Measurements from ENCODE around the gene PHLDB2. TPM values are rescaled to one million over a fixed set of nuclear protein-coding genes. Genes with fewer than 3 reads are reported as not detected.

PHLDB2 gene
- total RNA-seq (2012; rRNA removed) (27.2 and 28.7 TPM in 2 replicates), polyA plus RNA-seq (2012; rRNA removed) (8.0 and 10.6 TPM in 2 replicates), Bru-seq, nascent RNA (percentile 85 among the genes with signal in this experiment), BruChase-seq, experiment 1, labeled RNA remaining after a 6-hour chase (percentile 60 among the genes with signal in this experiment), BruChase-seq, experiment 2, labeled RNA remaining after a 2-hour chase (percentile 70 among the genes with signal in this experiment)
- polyA plus RNA-seq (2012; cell fraction: cytosol; rRNA removed), result 2.4 and 2.9 TPM in 2 replicates
- polyA plus RNA-seq (2012; cell fraction: nucleus; rRNA removed; ENCODE audit: low replicate concordance), result 4.0 and 19.6 TPM in 2 replicates
- long read RNA-seq, full-length matches to known transcripts, result 4 of 27 reads
- long read RNA-seq, partial matches to known transcripts, result 14 of 27 reads
- long read RNA-seq, other reads (novel, unspliced or antisense), result 9 of 27 reads

- in situ Hi-C loops (cut with MboI; ENCODE audit: low sequenced_read_pairs), result loop anchor here (25.0 kb wide), 1 partner anchor 272 kb away; the partner anchor contains the start of gene ZBED2
Observed at GRCh38 chr3:111859061-111859973, at the start of gene PHLDB2. TSS of gene PHLDB2 (plus strand) at chr3:111859265. CDS start at chr3:111884078, 24,813 bp downstream.

More at GRCh38 chr3:111859061-111859973, at the start of gene PHLDB2:
- Histone ChIP-seq H3K14ac (replicated peaks; ENCODE audit: low read depth, low read length) (peak within 1 kb of the TSS; percentile 74), H4K20me1 (ENCODE audit: insufficient read depth, low read length) (no peaks in the 10 kb centered on the region), H3K23ac (ENCODE audit: low read depth, low read length) (peak within 1 kb of the TSS; percentile 95), H3K27me3 (ENCODE audit: control insufficient read depth, insufficient read depth, low read length) (no peaks in the 10 kb centered on the region), H2AK9ac (replicated peaks; ENCODE audit: low read depth, low read length, poor library complexity) (peak within 1 kb of the TSS; percentile 89), H2BK5ac (ENCODE audit: low read depth, low read length, poor library complexity, severe bottlenecking) (peak within 1 kb of the TSS; percentile 77), H3K9ac (ENCODE audit: low read depth, low read length) (peak within 1 kb of the TSS; percentile 83), H3K4me1 (ENCODE audit: control insufficient read depth, insufficient read depth, low read length) (no peaks in the 10 kb centered on the region), H2BK20ac (ENCODE audit: low read depth, low read length) (no peak within 1 kb of the TSS), H3K56ac (ENCODE audit: extremely low read depth, insufficient read depth, low read length) (peak within 1 kb of the TSS; percentile 86), H2BK15ac (ENCODE audit: low read depth, low read length) (peak within 1 kb of the TSS; percentile 59; the same call in 2 of the 3 replicates), H4K8ac (ENCODE audit: low read depth in 2 of 2, low read length in 2 of 2) (peak within 1 kb of the TSS; percentile 24 to 70), H3K27ac (ENCODE audit: insufficient read depth, low read length) (peak within 1 kb of the TSS; percentile 95), H3K79me1 (ENCODE audit: low read depth in 1 of 2, low read length in 2 of 2) (peaks cover 4 to 16% of the 10 kb centered on the region in 2 experiments; a peak in 3 of 4 replicates), H3K9me1 (ENCODE audit: insufficient read depth, low read length) (0 out of 2 replicates have a peak, but pooled peaks cover 4% of the 10 kb centered on the region), H2AFZ (replicated peaks; ENCODE audit: low read length, poor library complexity) (peak within 1 kb of the TSS; percentile 91), H3K9me3 (ENCODE audit: control insufficient read depth, insufficient read depth, low read length) (no peaks in the 10 kb centered on the region), H2BK120ac (ENCODE audit: low read depth, low read length) (peak within 1 kb of the TSS; percentile 94; the same call in 1 of the 2 replicates), H4K91ac (ENCODE audit: insufficient read depth, low read depth, low read length) (peak within 1 kb of the TSS; percentile 73), H2AK5ac (ENCODE audit: low read depth, low read length) (peak within 1 kb of the TSS; percentile 43; the same call in 1 of the 2 replicates), H3K4me2 (ENCODE audit: low read depth, low read length) (peak within 1 kb of the TSS; percentile 84), H3K36me3 (ENCODE audit: control insufficient read depth, insufficient read depth, low read length) (no peaks in the 10 kb centered on the region), H4K5ac (ENCODE audit: low read depth, low read length) (peak within 1 kb of the TSS; percentile 77; the same call in 1 of the 2 replicates), H3K18ac (ENCODE audit: low read depth, low read length) (peak within 1 kb of the TSS; percentile 92; the same call in 1 of the 2 replicates), H3K4me3 (ENCODE audit: insufficient read depth, low read depth, low read length) (peak within 1 kb of the TSS; percentile 77), H3K4ac (ENCODE audit: low read depth, low read length) (peak within 1 kb of the TSS; percentile 73)
- dilution Hi-C loops (cut with HindIII; ENCODE audit: low sequenced_read_pairs, unreplicated experiment), result no loop called here
- WGBS, 2 experiments (ENCODE audit: extremely low coverage in 2 of 2, insufficient read length in 1 of 2), result 2% methylated on average over 22 of the region's 78 CpGs; no CpG with 5 or more reads in 1 of the 2 experiments
- DNase-seq, result peak; percentile 67
- POLR2A ChIA-PET (ENCODE audit: unreplicated experiment), result interaction anchor here (0.7 kb wide), 1 partner anchor 378 kb away, joined by 4 read pairs; no protein-coding TSS in a partner anchor
- intact Hi-C loops (cut with micrococcal nuclease), result no loop called here
- CTCF ChIA-PET, result interaction anchor here (0.6 to 4.0 kb wide), 11 partner anchors 8 to 143 kb away, joined by 3 to 45 read pairs (median 5); no protein-coding TSS in a partner anchor
- TF ChIP-seq CEBPB (IDR thresholded peaks at IDR 0.05; ENCODE audit: low read depth, low read length) (peak; percentile 75), FOS (IDR thresholded peaks at IDR 0.05; ENCODE audit: low read depth, low read length) (no peak), CHD1 (IDR thresholded peaks at IDR 0.05; ENCODE audit: low read depth, low read length) (peak; percentile 80; the same call in 1 of the 2 replicates), MAZ (IDR thresholded peaks at IDR 0.05; ENCODE audit: borderline replicate concordance, low read depth, low read length) (peak; percentile 80; the same call in 1 of the 2 replicates), RCOR1 (IDR thresholded peaks at IDR 0.05; ENCODE audit: insufficient replicate concordance, low read length) (no peak), POLR2A (IDR thresholded peaks at IDR 0.05; ENCODE audit: low read depth, low read length) (peak; percentile 26; the same call in 1 of the 2 replicates), BHLHE40 (IDR thresholded peaks at IDR 0.05; ENCODE audit: low read depth, low read length) (peak; percentile 89)
- BruUV-seq (replicated peaks), result no TSS peak
- peak; percentile 84 for ATAC-seq (ENCODE audit: low read depth)

Measured in IMR-90 (cell line).